ENCODE results near the gene TMEM209.
"Not testable (repeated sequence)": the region's sequence is repeated elsewhere in the genome, so short reads cannot be mapped to it uniquely, and the experiment has no call there.

The TMEM209 gene

GRCh38 chr7:130227883-130228575, 22.8 kb upstream of the TMEM209 start:
- Mint-ChIP-seq H3K4me3 (no peak overlapping the region), H3K27ac (no peak overlapping the region), H3K4me1 (peaks cover 2 to 19% of the 10 kb centered on the region in 2 donors), H3K27me3 (peaks cover 7 to 20% of the 10 kb centered on the region in 2 donors), H3K36me3 (peaks cover 0 to 2% of the 10 kb centered on the region in 2 donors), H3K9me3 (peaks cover 3 to 6% of the 10 kb centered on the region in 2 donors)
- no peak for DNase-seq
- no peak for ATAC-seq (replicated peaks)

- Mint-ChIP-seq H3K27ac (no peak overlapping the region), H3K4me1 (peaks cover 2 to 19% of the 10 kb centered on the region in 2 donors)
Observed at GRCh38 chr7:130226333-130226732, 21.1 kb upstream of the TMEM209 start.

GRCh38 chr7:130224923-130225322, 19.7 kb upstream of the TMEM209 start:
- not testable (repeated sequence) for H3K36me3 Mint-ChIP-seq; ATAC-seq (replicated peaks); DNase-seq; H3K4me3 Mint-ChIP-seq; H3K9me3 Mint-ChIP-seq; H3K27me3 Mint-ChIP-seq; H3K27ac Mint-ChIP-seq
- H3K4me1 Mint-ChIP-seq: peaks cover 0 to 19% of the 10 kb centered on the region in 2 donors

More at GRCh38 chr7:130226333-130226732, 21.1 kb upstream of the TMEM209 start:
- no peak overlapping the region for H3K4me3 Mint-ChIP-seq
- H3K27me3 Mint-ChIP-seq: peaks cover 0 to 7% of the 10 kb centered on the region in 2 donors
- ATAC-seq (replicated peaks): no peak
- H3K36me3 Mint-ChIP-seq: peaks cover 0 to 2% of the 10 kb centered on the region in 2 donors
- peaks cover 3 to 6% of the 10 kb centered on the region in 2 donors for H3K9me3 Mint-ChIP-seq
- DNase-seq: no peak

GRCh38 chr7:130224210-130224609, 19.0 kb upstream of the TMEM209 start:
- H3K27me3 Mint-ChIP-seq: peaks cover 0 to 13% of the 10 kb centered on the region in 2 donors
- H3K4me1 Mint-ChIP-seq: peaks cover 0 to 17% of the 10 kb centered on the region in 2 donors
- no peak overlapping the region for H3K27ac Mint-ChIP-seq
- ATAC-seq (replicated peaks): no peak
- H3K9me3 Mint-ChIP-seq: peaks cover 0 to 4% of the 10 kb centered on the region in 2 donors
- no peak overlapping the region for H3K4me3 Mint-ChIP-seq
- H3K36me3 Mint-ChIP-seq: peaks cover 0 to 2% of the 10 kb centered on the region in 2 donors
- DNase-seq: no peak

GRCh38 chr7:130223646-130224045, 18.4 kb upstream of the TMEM209 start:
- peaks cover 0 to 11% of the 10 kb centered on the region in 2 donors for H3K4me1 Mint-ChIP-seq
- peaks cover 0 to 4% of the 10 kb centered on the region in 2 donors for H3K9me3 Mint-ChIP-seq
- DNase-seq (no peak), ATAC-seq (replicated peaks) (peak; percentile 44 to 59)
- H3K36me3 Mint-ChIP-seq: peaks cover 0 to 2% of the 10 kb centered on the region in 2 donors
- no peak overlapping the region for H3K4me3 Mint-ChIP-seq
- no peak overlapping the region for H3K27ac Mint-ChIP-seq
- H3K27me3 Mint-ChIP-seq: peaks cover 0 to 15% of the 10 kb centered on the region in 2 donors

- peaks cover 0 to 2% of the 10 kb centered on the region in 2 donors for H3K36me3 Mint-ChIP-seq
- no peak overlapping the region for H3K27ac Mint-ChIP-seq
- ATAC-seq (replicated peaks) (no peak), DNase-seq (no peak)
- H3K4me1 Mint-ChIP-seq: peaks cover 0 to 9% of the 10 kb centered on the region in 2 donors
- peaks cover 0 to 15% of the 10 kb centered on the region in 2 donors for H3K27me3 Mint-ChIP-seq
- H3K9me3 Mint-ChIP-seq: peaks cover 0 to 4% of the 10 kb centered on the region in 2 donors
- no peak overlapping the region for H3K4me3 Mint-ChIP-seq
Observed at GRCh38 chr7:130221746-130222145, 16.5 kb upstream of the TMEM209 start.

- no peak overlapping the region for H3K4me3 Mint-ChIP-seq
- H3K27ac Mint-ChIP-seq: no peak overlapping the region
- peaks cover 0 to 9% of the 10 kb centered on the region in 2 donors for H3K4me1 Mint-ChIP-seq
- H3K36me3 Mint-ChIP-seq: no peaks in the 10 kb centered on the region
- H3K9me3 Mint-ChIP-seq: peaks cover 0 to 4% of the 10 kb centered on the region in 2 donors
- ATAC-seq (replicated peaks) (no peak), DNase-seq (no peak)
- peaks cover 5 to 21% of the 10 kb centered on the region in 2 donors for H3K27me3 Mint-ChIP-seq
Observed at GRCh38 chr7:130219871-130220270, 14.7 kb upstream of the TMEM209 start.

GRCh38 chr7:130218806-130219620, 13.8 kb upstream of the TMEM209 start:
- peaks cover 0 to 4% of the 10 kb centered on the region in 2 donors for H3K9me3 Mint-ChIP-seq
- ATAC-seq (replicated peaks) (no peak), DNase-seq (no peak)
- H3K27me3 Mint-ChIP-seq: peaks cover 5 to 27% of the 10 kb centered on the region in 2 donors
- H3K27ac Mint-ChIP-seq: no peak overlapping the region
- H3K36me3 Mint-ChIP-seq: no peaks in the 10 kb centered on the region
- H3K4me3 Mint-ChIP-seq: no peak overlapping the region
- peaks cover 0 to 7% of the 10 kb centered on the region in 2 donors for H3K4me1 Mint-ChIP-seq

GRCh38 chr7:130216750-130217149, 11.5 kb upstream of the TMEM209 start:
- Mint-ChIP-seq H3K9me3 (no peaks in the 10 kb centered on the region), H3K4me3 (no peak overlapping the region), H3K36me3 (no peaks in the 10 kb centered on the region), H3K27me3 (peaks cover 10 to 35% of the 10 kb centered on the region in 2 donors), H3K4me1 (no peaks in the 10 kb centered on the region), H3K27ac (no peak overlapping the region)
- no peak for DNase-seq
- ATAC-seq (replicated peaks): no peak

- no peak overlapping the region for H3K4me3 Mint-ChIP-seq
- H3K27ac Mint-ChIP-seq: no peak overlapping the region
- DNase-seq (no peak), ATAC-seq (replicated peaks) (no peak)
- no peaks in the 10 kb centered on the region for H3K4me1 Mint-ChIP-seq
- peaks cover 10 to 36% of the 10 kb centered on the region in 2 donors for H3K27me3 Mint-ChIP-seq
- no peaks in the 10 kb centered on the region for H3K36me3 Mint-ChIP-seq
- no peaks in the 10 kb centered on the region for H3K9me3 Mint-ChIP-seq
Observed at GRCh38 chr7:130216025-130216424, 10.8 kb upstream of the TMEM209 start.

GRCh38 chr7:130213828-130214227, 8.6 kb upstream of the TMEM209 start:
- Mint-ChIP-seq H3K9me3 (no peaks in the 10 kb centered on the region), H3K36me3 (no peaks in the 10 kb centered on the region), H3K27ac (no peak overlapping the region), H3K4me1 (no peaks in the 10 kb centered on the region), H3K4me3 (no peak overlapping the region), H3K27me3 (peaks cover 10 to 21% of the 10 kb centered on the region in 2 donors)
- ATAC-seq (replicated peaks) (no peak), DNase-seq (no peak)

- no peak for DNase-seq
- H3K4me3 Mint-ChIP-seq: no peak overlapping the region
- H3K9me3 Mint-ChIP-seq: no peaks in the 10 kb centered on the region
- no peak for ATAC-seq (replicated peaks)
- H3K4me1 Mint-ChIP-seq: peaks cover 2 to 6% of the 10 kb centered on the region in 2 donors
- no peak overlapping the region for H3K27ac Mint-ChIP-seq
- peaks cover 5 to 16% of the 10 kb centered on the region in 2 donors for H3K27me3 Mint-ChIP-seq
- H3K36me3 Mint-ChIP-seq: no peaks in the 10 kb centered on the region
Observed at GRCh38 chr7:130210181-130210935, 5.2 kb upstream of the TMEM209 start.

- ATAC-seq (replicated peaks): no peak
- no peak overlapping the region for H3K27ac Mint-ChIP-seq
- H3K36me3 Mint-ChIP-seq: peaks cover 3% of the 10 kb centered on the region in 2 donors
- H3K27me3 Mint-ChIP-seq: peaks cover 5 to 9% of the 10 kb centered on the region in 2 donors
- H3K4me1 Mint-ChIP-seq: peaks cover 2 to 9% of the 10 kb centered on the region in 2 donors
- no peaks in the 10 kb centered on the region for H3K9me3 Mint-ChIP-seq
- no peak for DNase-seq
- no peak overlapping the region for H3K4me3 Mint-ChIP-seq
Observed at GRCh38 chr7:130208516-130208915, 3.3 kb upstream of the TMEM209 start.

GRCh38 chr7:130207642-130208041, 2.4 kb upstream of the TMEM209 start, which contains the start of gene SSMEM1:
Gene SSMEM1 (plus strand): TSS chr7:130207860. CDS start chr7:130207911, 51 bp downstream.
- ATAC-seq (replicated peaks): no peak
- H3K27ac Mint-ChIP-seq: no peak within 1 kb of the TSS
- peaks cover 5 to 9% of the 10 kb centered on the region in 2 donors for H3K27me3 Mint-ChIP-seq
- peaks cover 8 to 9% of the 10 kb centered on the region in 2 donors for H3K36me3 Mint-ChIP-seq
- H3K4me1 Mint-ChIP-seq: peaks cover 4 to 16% of the 10 kb centered on the region in 2 donors
- no peak for DNase-seq
- H3K4me3 Mint-ChIP-seq: no peak within 1 kb of the TSS
- no peaks in the 10 kb centered on the region for H3K9me3 Mint-ChIP-seq

Measured in stimulated activated naive B cell treated with anti-CD40 and anti-IgM and Interleukin-4, amounts not matched to agents 10 μg/mL and 1 μg/mL and 100 μg/mL, for 72 hours (primary cell).